Endothelial cell of umbilical vein (primary cell): ENCODE results near the gene GPRC5D. TPM values are rescaled to one million over a fixed set of nuclear protein-coding genes. Genes with fewer than 3 reads are reported as not detected.

ENCODE experiments used
- BruUV-seq: library from RNA; stranded (reverse); fragments of 400-500 nt; replicated peaks from 2 replicates; lab custom pipeline; 2021; lab: Mats Ljungman, UMichigan
- CTCF ChIA-PET: fragments of 300-600, 350-600 bp; sonication (Branson Sonifier 250); formaldehyde crosslinking; loops from one replicate; lab custom pipeline; 2021; ENCODE audit warnings: antibody characterized with exemption, inconsistent platforms; lab: Charles Lee
- POLR2A ChIA-PET: fragments of 300-600, 350-600 bp; sonication (Branson Sonifier 250); formaldehyde crosslinking; loops from one replicate; lab custom pipeline; 2021; ENCODE audit warnings: antibody characterized with exemption, inconsistent platforms; lab: Charles Lee
- DNase-seq: peaks from one replicate; pipeline ENCODE4 v3.0.0-alpha.2; 2011; ENCODE audit warnings: low read depth, low spot score
- FAIRE-seq: peaks from 2 replicates; lab custom pipeline; 2011; peaks lifted over from hg19 to GRCh38; lab: Jason Lieb, UNC
- H2AFZ ChIP-seq: 2 replicates; pipeline ENCODE4 v1.6.0; 2012; ENCODE audit warnings: low read depth, low read length, control low read depth, inconsistent platforms
- H3K27ac ChIP-seq: 2 replicates; pipeline ENCODE4 v1.5.1; 2011; ENCODE audit warnings: low read depth, mild to moderate bottlenecking, control low read depth, low read length, moderate library complexity; ENCODE audit not compliant: insufficient read depth
- H3K27me3 ChIP-seq, 2 experiments: 2 replicates each; pipeline versions ENCODE4 v1.6.0 to v1.6.1; 2011; ENCODE audit warnings: low read length in 2 of 2, mixed read lengths in 1 of 2; ENCODE audit not compliant: control insufficient read depth in 2 of 2, insufficient read depth in 2 of 2
- H3K36me3 ChIP-seq, 2 experiments: 2 replicates in 1 of 2; 3 replicates in 1 of 2; pipeline ENCODE4 v1.5.1; 2011; ENCODE audit warnings: low read length in 2 of 2, mild to moderate bottlenecking in 1 of 2, moderate library complexity in 1 of 2; ENCODE audit not compliant: control insufficient read depth in 2 of 2, insufficient read depth in 2 of 2; ENCODE audit errors: extremely low read depth in 1 of 2
- H3K4me1 ChIP-seq: 3 replicates; pipeline ENCODE4 v1.5.1; 2011; ENCODE audit warnings: mild to moderate bottlenecking, low read length; ENCODE audit not compliant: control insufficient read depth, insufficient read depth; ENCODE audit errors: extremely low read depth
- H3K4me2 ChIP-seq: 2 replicates; pipeline ENCODE4 v1.6.1; 2011; ENCODE audit warnings: low read length, control low read depth, mixed read lengths; ENCODE audit not compliant: insufficient read depth
- H3K4me3 ChIP-seq, 3 experiments: fragments of 200-600 bp in 1 of 3; sonication (generic), shearing (Covaris generic) in 1 of 3; replicated peaks in 1 of 3; 2 replicates each; pipeline ENCODE4 v1.5.1; 2011 to 2016; ENCODE audit warnings: control low read depth in 3 of 3, low read length in 3 of 3, mild to moderate bottlenecking in 2 of 3, inconsistent platforms in 1 of 3, low read depth in 1 of 3, moderate library complexity in 1 of 3; ENCODE audit not compliant: insufficient read depth in 1 of 3
- H3K79me2 ChIP-seq: 2 replicates; pipeline ENCODE4 v1.6.0; 2012; ENCODE audit warnings: low read length, inconsistent platforms; ENCODE audit not compliant: control insufficient read depth, insufficient read depth
- H3K9ac ChIP-seq: replicated peaks from 2 replicates; pipeline ENCODE3; 2011; ENCODE audit warnings: low read length, control low read depth; ENCODE audit not compliant: insufficient read depth; ENCODE audit errors: extremely low read depth
- H3K9me1 ChIP-seq: replicated peaks from 3 replicates; pipeline ENCODE4 v1.6.0; 2011; ENCODE audit warnings: mild to moderate bottlenecking, low read length; ENCODE audit not compliant: control insufficient read depth, insufficient read depth; ENCODE audit errors: extremely low read depth
- H3K9me3 ChIP-seq: replicated peaks from 2 replicates; pipeline ENCODE4 v1.5.1; 2012; ENCODE audit warnings: low read length, inconsistent platforms; ENCODE audit not compliant: control insufficient read depth, insufficient read depth
- H4K20me1 ChIP-seq: replicated peaks from 2 replicates; pipeline ENCODE3; 2011; ENCODE audit warnings: mild to moderate bottlenecking, low read length; ENCODE audit not compliant: control insufficient read depth, insufficient read depth; ENCODE audit errors: extremely low read depth
- CTCF ChIP-seq, 2 donors: IDR thresholded peaks; 1 replicate in 1 of 2; 2 replicates in 1 of 2; pipeline ENCODE4 v1.5.1; 2011; ENCODE audit warnings: low read length in 2 of 2, mild to moderate bottlenecking in 2 of 2, moderate library complexity in 2 of 2, control low read depth in 1 of 2, inconsistent platforms in 1 of 2, low read depth in 1 of 2; ENCODE audit not compliant: insufficient read depth in 1 of 2; ENCODE audit errors: extremely low read depth in 1 of 2
- EZH2 ChIP-seq: IDR thresholded peaks from 2 replicates; pipeline ENCODE4 v1.6.1; 2012; ENCODE audit warnings: borderline replicate concordance, low read depth, mild to moderate bottlenecking, moderate library complexity, low read length, inconsistent platforms; ENCODE audit not compliant: severe bottlenecking
- FOS ChIP-seq: IDR thresholded peaks from 2 replicates; pipeline ENCODE4 v1.6.1; 2011; ENCODE audit warnings: mild to moderate bottlenecking, low read length, moderate library complexity, borderline replicate concordance; ENCODE audit not compliant: insufficient read depth
- GATA2 ChIP-seq: IDR thresholded peaks from 2 replicates; pipeline ENCODE4 v1.7.0; 2011; ENCODE audit warnings: low read depth, mild to moderate bottlenecking, moderate library complexity, mixed read lengths, low read length; ENCODE audit not compliant: insufficient read length, insufficient read depth
- JUN ChIP-seq: IDR thresholded peaks from 2 replicates; pipeline ENCODE4 v1.6.1; 2011; ENCODE audit warnings: borderline replicate concordance, low read depth; ENCODE audit not compliant: insufficient read length, insufficient read depth
- MAX ChIP-seq: IDR thresholded peaks from 2 replicates; pipeline ENCODE4 v1.6.1; 2011; ENCODE audit not compliant: insufficient read depth, insufficient read length
- MYC ChIP-seq: IDR thresholded peaks from one replicate; pipeline ENCODE4 v1.6.1; 2011; ENCODE audit warnings: mild to moderate bottlenecking, low read depth, low read length
- POLR2A ChIP-seq: IDR thresholded peaks from 2 replicates; pipeline ENCODE4 v1.6.1; 2012; ENCODE audit warnings: low read depth, mild to moderate bottlenecking, control low read depth, low read length
- POLR2AphosphoS5 ChIP-seq: IDR thresholded peaks from 2 replicates; pipeline ENCODE4 v1.6.1; 2012; ENCODE audit warnings: low read depth, mild to moderate bottlenecking, control low read depth, low read length, moderate library complexity; ENCODE audit not compliant: insufficient read depth
- dilution Hi-C: fragments of 300-500 bp; cut with MboI; formaldehyde crosslinking; loops from one replicate; pipeline ENCODE4 v1.15.0; 2019; ENCODE audit warnings: low sequenced_read_pairs; ENCODE audit not compliant: extremely low pct_ligation_motif_present
- intact Hi-C: fragments of 100-400 bp; cut with micrococcal nuclease; formaldehyde crosslinking; loops from one replicate; pipeline ENCODE4 v1.10.0; 2022
- polyA plus RNA-seq, 4 experiments: library from polyadenylated mRNA; depleted of rRNA in 3 of 4; stranded (reverse) in 3 of 4; unstranded in 1 of 4; fragments of >200 nt; gene quantifications; 2 replicates each; pipeline versions ENCODE4 v1.2.1 to v1.2.3, GENCODE V29; 2011 to 2012; ENCODE audit warnings: missing spikeins in 1 of 4
- total RNA-seq: library from RNA; stranded (reverse); gene quantifications from 2 replicates; pipeline ENCODE4 v1.2.3, GENCODE V29; 2021

GPRC5D gene
- total and polyA plus RNA-seq, 2 donors (not counting 3 experiments of a cell fraction or from before 2014, with no cell fraction given) = not detected

GRCh38 chr12:12998248-12998647, 46.3 kb upstream of the GPRC5D start:
- POLR2A ChIA-PET = no interaction called here
- Histone ChIP-seq H3K27ac (no peak overlapping the region), H3K36me3 (no peaks in the 10 kb centered on the region), H3K79me2 (peaks cover 8% of the 10 kb centered on the region), H3K9ac (no peak overlapping the region), H3K9me1 (no peaks in the 10 kb centered on the region), H3K4me2 (no peak overlapping the region), H3K4me3 (no peak overlapping the region), H3K9me3 (no peaks in the 10 kb centered on the region), H3K4me1 (peaks cover 22% of the 10 kb centered on the region), H2AFZ (no peak overlapping the region), H3K27me3 (no peaks in the 10 kb centered on the region), H4K20me1 (no peaks in the 10 kb centered on the region)
- no TSS peak for BruUV-seq
- TF ChIP-seq MYC = no peak
- TF ChIP-seq POLR2AphosphoS5 = no peak
- TF ChIP-seq POLR2A = no peak
- TF ChIP-seq CTCF (IDR thresholded peaks at IDR 0.05; ENCODE audit: extremely low read depth in 1 of 2, insufficient read depth in 1 of 2, low read depth in 1 of 2, low read length in 2 of 2) = no peak
- TF ChIP-seq FOS = no peak
- no peak for TF ChIP-seq GATA2
- no peak for TF ChIP-seq JUN
- no peak for TF ChIP-seq EZH2
- no peak for TF ChIP-seq MAX
- no peak for FAIRE-seq
- CTCF ChIA-PET = interaction anchor here (1.2 to 5.3 kb wide), 5 partner anchors 12 to 214 kb away, joined by 3 to 23 read pairs (median 4); no protein-coding TSS in a partner anchor
- intact Hi-C loops (no loop called here), dilution Hi-C loops (no loop called here)
- DNase-seq = no peak
